ENCODE data around the gene METTL8.

Gene METTL8

GRCh38 chr2:171293661-171294060, 140.1 kb downstream of the METTL8 start:
- Histone ChIP-seq H3K9ac (ENCODE audit: low read length) (no peak overlapping the region), H3K9me2 (replicated peaks; ENCODE audit: insufficient read depth, low read length) (no peaks in the 10 kb centered on the region), H3K9me3 (ENCODE audit: insufficient read depth, low read length) (no peaks in the 10 kb centered on the region), H3K36me3 (ENCODE audit: low read length) (no peaks in the 10 kb centered on the region), H3K4me3 (ENCODE audit: insufficient read depth, low read length, poor library complexity, severe bottlenecking) (no peak overlapping the region), H3K4me2 (ENCODE audit: low read depth, low read length, poor library complexity, severe bottlenecking) (no peak overlapping the region), H3K27ac (ENCODE audit: low read depth, low read length) (no peak overlapping the region), H2AFZ (ENCODE audit: low read depth, low read length, severe bottlenecking) (no peak overlapping the region), H3K27me3 (ENCODE audit: low read length) (no peaks in the 10 kb centered on the region), H3F3A (ENCODE audit: insufficient read depth) (no peaks in the 10 kb centered on the region), H4K20me1 (ENCODE audit: low read depth, low read length) (no peaks in the 10 kb centered on the region), H3K79me2 (ENCODE audit: insufficient read depth, low read length) (no peaks in the 10 kb centered on the region)
- TF ChIP-seq EZH2phosphoT487 (conservative IDR thresholded peaks at IDR 0.05; ENCODE audit: low read length) (no peak), CTCF (IDR thresholded peaks at IDR 0.05; ENCODE audit: insufficient read depth, low read length, poor library complexity, severe bottlenecking) (no peak)

DNA sequence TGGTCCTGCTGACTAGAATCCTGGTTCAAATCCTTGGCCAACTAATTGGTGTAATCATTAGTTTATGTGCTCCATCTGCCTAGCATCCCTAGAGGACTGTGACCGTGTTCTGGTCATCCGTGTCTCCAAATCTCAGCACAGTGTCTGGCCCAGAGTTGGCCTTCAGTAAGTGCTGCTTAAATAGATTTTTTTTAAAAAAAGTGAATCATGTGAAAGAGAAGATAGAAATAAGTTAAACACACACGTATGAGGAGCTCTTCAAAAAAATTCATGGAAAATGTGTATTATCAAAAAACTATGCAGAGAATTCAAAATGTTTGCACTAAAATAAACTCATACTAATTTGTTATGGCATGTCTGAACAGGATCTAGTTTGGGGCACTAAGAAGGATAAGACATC, 143.8 kb downstream of the METTL8 start:
- Histone ChIP-seq H3K4me3 (ENCODE audit: insufficient read depth, low read length, poor library complexity, severe bottlenecking) (no peak overlapping the region), H3K27ac (ENCODE audit: low read depth, low read length) (no peak overlapping the region), H3K9me3 (ENCODE audit: insufficient read depth, low read length) (no peaks in the 10 kb centered on the region), H3K27me3 (ENCODE audit: low read length) (no peaks in the 10 kb centered on the region), H3K36me3 (ENCODE audit: low read length) (no peaks in the 10 kb centered on the region), H2AFZ (ENCODE audit: low read depth, low read length, severe bottlenecking) (no peak overlapping the region), H3K9ac (ENCODE audit: low read length) (no peak overlapping the region), H3F3A (ENCODE audit: insufficient read depth) (no peaks in the 10 kb centered on the region), H3K79me2 (ENCODE audit: insufficient read depth, low read length) (no peaks in the 10 kb centered on the region), H4K20me1 (ENCODE audit: low read depth, low read length) (no peaks in the 10 kb centered on the region), H3K4me2 (ENCODE audit: low read depth, low read length, poor library complexity, severe bottlenecking) (no peak overlapping the region), H3K9me2 (replicated peaks; ENCODE audit: insufficient read depth, low read length) (no peaks in the 10 kb centered on the region)
- no peak for TF ChIP-seq CTCF (IDR thresholded peaks at IDR 0.05; ENCODE audit: insufficient read depth, low read length, poor library complexity, severe bottlenecking)
- no peak for TF ChIP-seq EZH2phosphoT487 (conservative IDR thresholded peaks at IDR 0.05; ENCODE audit: low read length)

- Histone ChIP-seq H3K9me2 (replicated peaks; ENCODE audit: insufficient read depth, low read length) (no peaks in the 10 kb centered on the region), H3K27ac (ENCODE audit: low read depth, low read length) (no peak overlapping the region), H3K36me3 (ENCODE audit: low read length) (no peaks in the 10 kb centered on the region), H3K4me2 (ENCODE audit: low read depth, low read length, poor library complexity, severe bottlenecking) (no peak overlapping the region), H3K9me3 (ENCODE audit: insufficient read depth, low read length) (no peaks in the 10 kb centered on the region), H3K27me3 (ENCODE audit: low read length) (no peaks in the 10 kb centered on the region), H3K79me2 (ENCODE audit: insufficient read depth, low read length) (no peaks in the 10 kb centered on the region), H3F3A (ENCODE audit: insufficient read depth) (no peaks in the 10 kb centered on the region), H2AFZ (ENCODE audit: low read depth, low read length, severe bottlenecking) (no peak overlapping the region), H4K20me1 (ENCODE audit: low read depth, low read length) (no peaks in the 10 kb centered on the region), H3K4me3 (ENCODE audit: insufficient read depth, low read length, poor library complexity, severe bottlenecking) (no peak overlapping the region), H3K9ac (ENCODE audit: low read length) (no peak overlapping the region)
- TF ChIP-seq CTCF (IDR thresholded peaks at IDR 0.05; ENCODE audit: insufficient read depth, low read length, poor library complexity, severe bottlenecking): no peak
- TF ChIP-seq EZH2phosphoT487 (conservative IDR thresholded peaks at IDR 0.05; ENCODE audit: low read length): no peak
Measured at GRCh38 chr2:171289316-171289715, 144.5 kb downstream of the METTL8 start.
